Measurements from ENCODE around the gene MAGI3. TPM values are rescaled to one million over a fixed set of nuclear protein-coding genes. Genes with fewer than 3 reads are reported as not detected.

MAGI3 gene
- total RNA-seq, 1 donor from 2014 or later, result 1.0 TPM

- Mint-ChIP-seq H3K27me3 (peaks cover 6% of the 10 kb centered on the region), H3K4me1 (no peaks in the 10 kb centered on the region), H3K27ac (no peak overlapping the region), H3K4me3 (no peak overlapping the region), H3K9me3 (peaks cover 31% of the 10 kb centered on the region), H3K36me3 (ENCODE audit: low read depth) (no peaks in the 10 kb centered on the region)
- no peak for TF ChIP-seq CTCF (IDR thresholded peaks at IDR 0.05)
- ChIA-PET CTCF (no interaction called here), POLR2A (no interaction called here)
- ATAC-seq (ENCODE audit: low read depth) (no peak), DNase-seq (no peak)
- intact Hi-C loops (cut with micrococcal nuclease), result no loop called here
Observed at GRCh38 chr1:113488576-113489177, 98.4 kb downstream of the MAGI3 start.

- Mint-ChIP-seq H3K9me3 (peaks cover 36% of the 10 kb centered on the region), H3K27me3 (peaks cover 6% of the 10 kb centered on the region), H3K4me3 (no peak overlapping the region), H3K27ac (no peak overlapping the region), H3K36me3 (ENCODE audit: low read depth) (no peaks in the 10 kb centered on the region), H3K4me1 (no peaks in the 10 kb centered on the region)
- ATAC-seq (ENCODE audit: low read depth) (no peak), DNase-seq (no peak)
- intact Hi-C loops (cut with micrococcal nuclease), result no loop called here
- TF ChIP-seq CTCF (IDR thresholded peaks at IDR 0.05), result no peak
- ChIA-PET POLR2A (no interaction called here), CTCF (no interaction called here)
Observed at GRCh38 chr1:113490384-113490783, 100.1 kb downstream of the MAGI3 start.

- H3K36me3 Mint-ChIP-seq (ENCODE audit: low read depth), result no peaks in the 10 kb centered on the region
- H3K27me3 Mint-ChIP-seq, result peaks cover 6% of the 10 kb centered on the region
- POLR2A ChIA-PET, result no interaction called here
Observed at GRCh38 chr1:113493533-113493932, 103.2 kb downstream of the MAGI3 start.

GRCh38 chr1:113505357-113505756 is 115.0 kb downstream of the MAGI3 start:
- no peaks in the 10 kb centered on the region for H3K36me3 Mint-ChIP-seq (ENCODE audit: low read depth)
- H3K27ac Mint-ChIP-seq, result no peak overlapping the region
- H3K27me3 Mint-ChIP-seq, result no peaks in the 10 kb centered on the region
- TF ChIP-seq CTCF (IDR thresholded peaks at IDR 0.05), result no peak
- DNase-seq, result no peak
- H3K4me3 Mint-ChIP-seq, result no peak overlapping the region
- no peak for ATAC-seq (ENCODE audit: low read depth)
- intact Hi-C loops (cut with micrococcal nuclease), result no loop called here
- H3K9me3 Mint-ChIP-seq, result no peaks in the 10 kb centered on the region
- ChIA-PET POLR2A (no interaction called here), CTCF (interaction anchor here (1.5 kb wide), 1 partner anchor 9 kb away, joined by 3 read pairs; no protein-coding TSS in a partner anchor)
- no peaks in the 10 kb centered on the region for H3K4me1 Mint-ChIP-seq

More at GRCh38 chr1:113493533-113493932, 103.2 kb downstream of the MAGI3 start:
- TF ChIP-seq CTCF (IDR thresholded peaks at IDR 0.05), result no peak
- H3K4me1 Mint-ChIP-seq, result no peaks in the 10 kb centered on the region
- peaks cover 32% of the 10 kb centered on the region for H3K9me3 Mint-ChIP-seq
- intact Hi-C loops (cut with micrococcal nuclease), result no loop called here
- no peak for ATAC-seq (ENCODE audit: low read depth)
- no peak for DNase-seq
- no peak overlapping the region for H3K4me3 Mint-ChIP-seq
- CTCF ChIA-PET, result no interaction called here
- no peak overlapping the region for H3K27ac Mint-ChIP-seq

GRCh38 chr1:113507552-113508214 is 117.4 kb downstream of the MAGI3 start:
- intact Hi-C loops (cut with micrococcal nuclease), result no loop called here
- ChIA-PET CTCF (no interaction called here), POLR2A (no interaction called here)
- H3K27ac Mint-ChIP-seq, result no peak overlapping the region
- no peak for TF ChIP-seq CTCF (IDR thresholded peaks at IDR 0.05)
- ATAC-seq (ENCODE audit: low read depth), result no peak
- no peaks in the 10 kb centered on the region for H3K4me1 Mint-ChIP-seq
- no peaks in the 10 kb centered on the region for H3K36me3 Mint-ChIP-seq (ENCODE audit: low read depth)
- H3K4me3 Mint-ChIP-seq, result no peak overlapping the region
- peaks cover 6% of the 10 kb centered on the region for H3K9me3 Mint-ChIP-seq
- H3K27me3 Mint-ChIP-seq, result no peaks in the 10 kb centered on the region
- DNase-seq, result no peak
